LNCaP clone FGC (cell line): Measurements from ENCODE around the gene GJA3.
A peak's percentile ranks its signal among the peaks of the same experiment; 100 is the strongest.

ENCODE experiments used
- DNase-seq: peaks from one replicate; pipeline ENCODE4 v3.0.0-alpha.2; 2011; ENCODE audit warnings: low read depth
- H3K4me3 ChIP-seq: 2 replicates; pipeline ENCODE4 v1.5.1; 2011; ENCODE audit warnings: mild to moderate bottlenecking, low read depth, low read length, control low read depth
- TF ChIP-seq, protein P1 (sequence below): IDR thresholded peaks from 2 replicates; pipeline ENCODE4 v1.5.1; 2012; ENCODE audit warnings: mild to moderate bottlenecking; ENCODE audit not compliant: control insufficient read depth, insufficient read depth; ENCODE audit errors: extremely low read depth

GJA3 gene

DNA sequence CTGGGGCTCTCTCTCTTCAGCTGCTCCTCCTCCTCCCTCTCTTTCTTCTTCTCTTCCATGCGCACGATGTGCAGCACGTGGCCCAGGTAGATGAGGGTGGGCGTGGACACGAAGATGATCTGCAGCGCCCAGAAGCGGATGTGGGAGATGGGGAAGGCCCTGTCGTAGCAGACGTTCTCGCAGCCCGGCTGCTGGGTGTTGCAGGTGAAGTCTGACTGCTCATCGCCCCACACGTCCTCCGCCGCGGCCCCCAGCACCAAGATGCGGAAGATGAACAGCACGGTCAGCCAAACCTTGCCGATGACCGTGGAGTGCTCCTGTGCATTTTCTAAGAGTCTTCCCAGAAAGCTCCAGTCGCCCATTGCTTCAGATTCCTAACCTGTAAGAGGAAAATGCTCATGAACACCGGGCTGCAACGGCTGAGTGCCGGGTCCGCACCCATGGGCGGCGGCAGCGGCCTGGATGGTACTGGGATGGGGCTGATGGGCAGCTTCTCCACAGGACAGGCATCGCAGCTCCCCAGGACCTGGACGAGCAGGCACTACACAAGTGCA, 17.8 kb downstream of the GJA3 start:
- no peak for DNase-seq
- H3K4me3 ChIP-seq, result no peak overlapping the region
- TF ChIP-seq, protein P1, sequence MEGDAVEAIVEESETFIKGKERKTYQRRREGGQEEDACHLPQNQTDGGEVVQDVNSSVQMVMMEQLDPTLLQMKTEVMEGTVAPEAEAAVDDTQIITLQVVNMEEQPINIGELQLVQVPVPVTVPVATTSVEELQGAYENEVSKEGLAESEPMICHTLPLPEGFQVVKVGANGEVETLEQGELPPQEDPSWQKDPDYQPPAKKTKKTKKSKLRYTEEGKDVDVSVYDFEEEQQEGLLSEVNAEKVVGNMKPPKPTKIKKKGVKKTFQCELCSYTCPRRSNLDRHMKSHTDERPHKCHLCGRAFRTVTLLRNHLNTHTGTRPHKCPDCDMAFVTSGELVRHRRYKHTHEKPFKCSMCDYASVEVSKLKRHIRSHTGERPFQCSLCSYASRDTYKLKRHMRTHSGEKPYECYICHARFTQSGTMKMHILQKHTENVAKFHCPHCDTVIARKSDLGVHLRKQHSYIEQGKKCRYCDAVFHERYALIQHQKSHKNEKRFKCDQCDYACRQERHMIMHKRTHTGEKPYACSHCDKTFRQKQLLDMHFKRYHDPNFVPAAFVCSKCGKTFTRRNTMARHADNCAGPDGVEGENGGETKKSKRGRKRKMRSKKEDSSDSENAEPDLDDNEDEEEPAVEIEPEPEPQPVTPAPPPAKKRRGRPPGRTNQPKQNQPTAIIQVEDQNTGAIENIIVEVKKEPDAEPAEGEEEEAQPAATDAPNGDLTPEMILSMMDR, result no peak

DNA sequence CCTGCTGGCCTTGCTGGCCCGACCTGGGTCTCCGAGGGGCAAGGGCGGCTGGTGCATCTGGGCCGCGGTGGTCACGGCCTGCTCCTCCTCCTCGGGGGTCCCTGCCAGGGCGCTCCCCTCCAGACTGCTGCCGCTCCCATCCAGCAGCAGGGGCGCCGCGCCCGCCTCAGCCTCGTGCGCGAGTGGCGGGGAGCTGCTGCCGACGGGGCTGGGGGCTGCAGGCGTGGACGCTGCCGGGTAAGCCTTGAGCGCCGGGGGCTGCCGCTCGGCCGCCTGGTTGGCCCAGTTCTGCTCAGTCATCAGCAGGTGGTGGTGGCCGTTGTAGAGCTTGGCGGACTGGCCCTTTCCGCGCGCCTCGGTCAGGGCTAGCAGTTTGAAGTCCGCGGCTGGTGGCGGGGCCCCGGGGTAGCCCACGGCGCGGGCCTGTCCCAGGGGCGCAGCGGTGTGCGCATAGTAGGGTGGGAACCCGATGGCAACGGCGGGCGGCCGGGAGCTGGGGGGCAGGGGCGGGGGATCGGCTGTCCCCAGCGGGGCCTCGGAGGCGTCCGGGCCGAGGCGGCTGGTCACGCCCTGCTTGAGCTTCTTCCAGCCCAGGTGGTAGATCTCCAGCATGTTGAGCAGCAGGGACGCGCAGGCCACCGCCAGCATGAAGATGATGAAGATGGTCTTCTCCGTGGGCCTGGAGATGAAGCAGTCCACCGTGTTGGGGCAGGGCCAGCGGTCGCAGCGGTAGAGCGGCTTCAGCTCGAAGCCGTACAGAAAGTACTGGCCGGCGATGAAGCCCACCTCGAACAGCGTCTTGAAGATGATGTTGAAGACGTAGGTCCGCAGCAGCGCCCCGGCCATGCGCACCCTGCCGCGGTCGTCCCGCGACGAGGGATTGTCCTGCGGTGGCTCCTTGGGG, 18.6 kb downstream of the GJA3 start:
- DNase-seq, result no peak
- H3K4me3 ChIP-seq, result no peak overlapping the region
- TF ChIP-seq, protein P1, result no peak

DNA sequence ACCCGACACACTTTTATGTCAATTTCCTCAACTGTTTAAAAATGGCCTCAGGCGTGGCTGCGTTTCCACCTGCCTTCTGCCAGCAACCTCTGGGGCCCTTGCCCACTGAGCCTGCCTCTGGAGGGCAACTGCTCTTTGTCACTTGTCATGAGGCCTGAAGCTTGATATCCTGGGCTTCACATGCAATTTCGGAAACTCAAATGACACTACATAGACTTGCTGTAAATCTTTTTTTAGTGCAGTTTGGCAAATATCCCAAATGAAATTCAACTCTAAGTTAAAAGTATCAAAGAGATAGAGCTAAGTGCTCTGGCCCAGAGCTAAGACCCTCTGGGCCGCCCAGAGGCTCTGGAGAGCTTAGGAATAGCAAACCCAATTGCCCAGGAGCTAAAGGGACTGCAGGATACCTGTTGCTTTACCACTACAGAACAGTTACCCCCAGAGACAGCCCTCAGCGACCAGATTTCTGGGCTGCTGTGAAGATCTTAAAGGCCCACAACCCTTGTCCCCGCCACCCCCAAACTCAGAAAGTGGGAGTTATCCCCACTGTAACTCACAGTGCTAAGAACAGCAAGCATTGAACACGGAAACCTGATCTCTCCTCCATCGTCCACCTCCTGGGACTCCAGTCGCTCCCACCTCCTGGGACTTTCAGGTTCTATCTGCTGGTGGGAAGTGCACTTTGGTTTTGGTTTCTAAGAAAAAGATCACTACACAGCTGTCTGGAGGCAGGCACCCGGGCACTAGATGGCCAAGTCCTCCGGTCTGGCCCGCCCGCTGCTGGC, 19.4 kb downstream of the GJA3 start:
- no peak for DNase-seq
- TF ChIP-seq, protein P1, result no peak
- no peak overlapping the region for H3K4me3 ChIP-seq

DNA sequence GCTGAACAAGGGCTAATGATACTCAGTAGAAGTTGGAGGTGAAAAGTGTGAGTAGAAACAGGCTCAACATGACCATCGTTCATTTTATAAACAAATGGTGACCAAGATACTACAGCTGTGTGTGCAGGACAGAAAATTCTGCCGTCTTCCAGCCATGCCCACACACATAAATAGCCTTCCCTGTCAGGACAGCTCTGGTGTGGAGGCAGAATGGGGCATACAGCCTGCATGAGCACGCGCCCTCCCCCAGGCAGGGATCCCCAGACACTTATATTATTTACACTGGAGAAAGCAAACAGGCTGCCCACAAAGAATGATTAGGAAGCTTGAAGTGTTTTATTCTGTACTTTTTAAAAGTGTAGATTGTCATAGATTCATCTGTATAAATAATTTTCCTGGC, 20.4 kb downstream of the GJA3 start:
- no peak overlapping the region for H3K4me3 ChIP-seq
- TF ChIP-seq, protein P1, result no peak
- DNase-seq, result no peak

DNA sequence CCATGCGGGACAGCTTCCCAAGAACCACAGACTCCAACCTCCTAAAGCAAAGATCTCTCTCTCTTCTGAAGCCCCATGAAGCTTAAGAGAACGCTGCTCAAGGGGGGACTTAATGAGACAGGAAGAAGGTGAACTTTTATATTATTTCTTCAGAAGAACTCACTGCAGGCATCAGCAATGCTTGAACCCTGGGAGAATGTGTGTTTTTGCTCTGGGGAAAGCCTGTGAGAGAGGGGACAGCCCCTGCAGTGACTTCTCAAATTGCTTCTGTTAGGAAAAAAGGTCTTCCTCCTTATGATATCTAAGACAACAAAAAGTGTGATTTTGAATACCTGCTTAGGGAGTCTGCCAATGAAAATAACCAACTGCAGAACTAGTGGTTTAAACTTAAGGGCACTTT, 23.0 kb downstream of the GJA3 start:
- DNase-seq, result no peak
- H3K4me3 ChIP-seq, result no peak overlapping the region
- TF ChIP-seq, protein P1, result no peak

DNA sequence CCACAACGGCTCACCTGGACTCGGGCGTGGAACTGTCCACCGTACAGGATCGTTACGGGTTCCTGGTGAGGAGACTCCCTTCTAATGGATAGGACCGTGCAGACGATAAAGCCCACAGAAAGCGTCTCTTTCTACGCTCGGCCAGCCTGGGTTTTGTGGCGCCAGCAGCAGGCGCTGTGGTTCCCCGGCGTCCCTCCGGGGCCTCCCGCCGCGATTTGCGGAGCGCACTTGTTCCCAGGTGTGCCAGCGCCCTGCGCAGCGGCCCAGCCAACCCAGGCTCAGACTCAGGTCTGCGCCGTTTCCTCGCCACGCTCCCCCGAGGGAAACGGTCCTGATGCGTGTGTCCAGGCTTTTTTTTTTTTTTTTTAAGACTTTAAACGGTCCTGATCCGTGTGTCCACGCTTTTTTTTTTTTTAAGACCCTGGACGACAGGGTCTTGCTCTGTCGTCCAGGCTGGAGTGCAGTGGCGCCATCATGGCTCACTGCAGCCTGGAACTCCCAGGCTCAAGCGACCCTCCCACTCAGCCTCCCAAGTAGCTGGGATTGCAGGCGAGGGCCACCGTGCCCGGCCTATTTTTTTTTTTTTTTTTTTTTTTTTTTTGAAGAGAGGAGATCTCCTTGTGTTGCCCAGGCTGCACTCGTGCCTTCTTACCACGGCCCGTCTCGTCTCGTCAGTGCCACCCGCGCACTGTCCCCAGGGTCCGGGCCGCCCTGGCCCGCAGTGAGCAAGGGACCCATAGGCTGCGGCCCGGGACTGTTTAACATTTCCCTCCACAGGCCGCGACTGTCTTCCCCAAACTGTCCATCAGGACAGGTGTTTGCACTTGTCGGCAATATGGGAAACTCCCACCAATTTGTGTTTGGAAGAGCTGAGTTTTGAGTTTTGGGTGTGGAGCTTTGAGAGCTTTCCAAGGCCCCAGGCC, 23.8 kb downstream of the GJA3 start:
- DNase-seq, result no peak
- H3K4me3 ChIP-seq, result no peak overlapping the region
- TF ChIP-seq, protein P1, result peak; percentile 38
